ENCODE measurements around the gene PTPMT1.
"Not testable (repeated sequence)": the region's sequence is repeated elsewhere in the genome, so short reads cannot be mapped to it uniquely, and the experiment has no call there.

The PTPMT1 gene

GRCh38 chr11:47565340-47566148 lies at the start of gene PTPMT1:
Gene PTPMT1, plus strand, starts transcription at chr11:47565599. Its CDS starts 24 bp downstream, at chr11:47565623.
- FAIRE-seq = no peak

DNA sequence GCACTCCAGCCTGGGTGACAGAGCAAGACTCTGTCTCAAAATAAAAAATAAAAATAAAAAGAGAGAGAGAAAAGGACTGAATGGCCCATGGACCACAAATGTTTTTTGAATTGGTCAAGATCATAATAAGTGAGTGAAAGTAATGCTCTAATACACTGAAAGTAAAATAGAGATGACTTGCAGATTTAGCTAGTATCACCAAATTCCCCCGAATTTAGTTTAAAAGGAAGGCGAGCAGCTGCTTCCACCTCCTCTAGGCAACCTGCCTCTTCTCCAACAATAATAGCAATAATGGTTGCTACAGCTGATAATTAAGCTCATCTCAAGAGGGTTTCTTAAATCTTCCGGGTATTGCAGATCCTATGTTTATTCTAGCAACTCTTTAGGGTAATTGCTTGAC lies 49.2 kb upstream of the PTPMT1 start:
- FAIRE-seq = no peak

DNA sequence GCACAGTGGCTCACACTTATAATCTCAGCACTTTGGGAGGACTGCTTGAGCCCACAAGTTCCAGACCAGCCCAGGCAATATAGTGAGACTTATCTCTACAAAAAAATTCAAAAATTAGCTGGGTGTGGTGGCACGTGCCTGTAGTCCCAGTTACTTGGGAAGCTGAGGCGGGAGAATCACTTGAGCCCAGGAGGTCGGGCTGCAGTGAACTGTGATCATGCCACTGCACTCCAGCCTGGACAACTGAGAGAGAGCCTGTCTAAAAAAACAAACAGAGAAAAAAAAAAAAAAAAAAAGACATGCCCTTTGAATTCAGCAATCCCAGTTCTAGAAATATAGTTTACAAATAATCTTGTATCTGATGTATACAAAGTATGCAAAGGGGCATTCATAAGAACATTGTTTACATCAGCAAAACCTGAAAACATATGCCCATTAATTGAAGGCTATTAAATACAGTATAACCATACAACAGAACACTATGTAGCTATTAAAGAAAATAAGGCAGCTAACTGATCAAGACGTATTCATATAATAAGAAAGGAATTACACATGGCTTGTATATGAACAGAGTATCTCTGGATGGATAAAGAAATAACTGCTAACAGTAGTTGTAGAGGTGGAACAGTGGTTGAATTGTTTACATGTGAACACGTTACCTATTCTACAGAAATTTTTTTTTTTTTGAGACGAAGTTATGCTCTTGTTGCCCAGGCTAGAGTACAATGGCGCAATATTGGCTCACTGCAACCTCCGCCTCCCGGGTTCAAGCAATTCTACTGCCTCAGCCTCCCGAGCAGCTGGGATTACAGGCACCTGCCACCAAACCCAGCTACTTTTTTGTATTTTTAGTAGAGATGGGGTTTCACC lies 48.2 kb upstream of the PTPMT1 start:
- FAIRE-seq = no peak

GRCh38 chr11:47518212-47518964 lies 47.0 kb upstream of the PTPMT1 start:
- no peak for FAIRE-seq

DNA sequence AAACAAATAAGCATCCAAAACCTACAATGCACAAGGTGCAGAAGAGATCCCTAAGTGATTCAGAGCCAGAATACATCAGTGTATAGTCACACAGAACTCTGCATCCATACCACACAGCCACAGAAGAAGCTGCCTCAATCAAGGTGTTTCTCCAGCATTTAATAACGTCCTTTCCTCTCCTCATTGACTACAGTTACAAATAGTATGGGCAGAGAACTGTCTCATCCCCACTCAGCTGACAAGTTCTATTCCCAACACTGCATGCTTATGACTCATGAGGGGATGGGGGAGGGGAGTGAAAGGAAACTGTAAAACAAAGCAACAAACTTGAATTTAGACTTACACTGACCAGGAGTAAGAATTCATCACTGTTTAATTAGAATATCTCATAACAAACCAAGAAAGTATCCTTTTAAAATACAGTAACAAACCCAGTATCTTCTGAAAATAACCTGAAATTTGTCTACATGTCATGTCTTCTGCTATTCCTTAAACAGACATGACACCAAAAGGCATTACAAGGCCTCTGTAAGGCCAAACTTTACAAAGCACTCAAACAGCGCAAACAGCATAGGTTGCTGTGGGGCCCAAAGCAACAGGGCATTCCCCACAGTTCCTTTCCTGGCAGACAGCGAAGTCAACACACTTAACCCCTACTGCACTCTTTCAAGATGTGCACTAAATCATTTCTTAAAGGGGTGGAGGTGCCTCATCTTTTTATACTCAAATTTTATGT lies 41.7 kb upstream of the PTPMT1 start:
- FAIRE-seq = no peak

- no peak for FAIRE-seq
Measured at GRCh38 chr11:47524291-47524874, 41.0 kb upstream of the PTPMT1 start.

GRCh38 chr11:47526032-47526431 lies 39.4 kb upstream of the PTPMT1 start:
- not testable (repeated sequence) for FAIRE-seq

DNA sequence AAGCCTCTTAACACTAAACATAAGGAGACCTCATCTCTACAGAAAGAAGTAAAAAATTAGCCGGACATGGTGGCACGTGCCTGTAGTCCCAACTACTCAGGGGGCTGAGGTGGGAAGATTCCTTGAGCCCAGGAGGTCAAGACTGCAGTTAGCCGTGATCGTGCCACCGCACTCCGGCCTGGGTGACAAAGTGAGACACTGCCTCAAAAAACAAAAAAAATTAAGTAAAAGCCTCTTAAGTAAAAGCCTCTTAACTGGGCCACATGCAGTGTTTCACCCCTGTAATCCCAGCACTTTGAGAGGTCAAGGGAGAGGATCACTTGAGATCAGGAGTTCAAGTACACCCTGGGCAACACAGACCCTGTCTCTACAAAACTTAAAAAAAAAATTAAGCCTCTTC lies 38.2 kb upstream of the PTPMT1 start:
- FAIRE-seq = no peak

- no peak for FAIRE-seq
Measured at GRCh38 chr11:47529951-47530350, 35.4 kb upstream of the PTPMT1 start.

DNA sequence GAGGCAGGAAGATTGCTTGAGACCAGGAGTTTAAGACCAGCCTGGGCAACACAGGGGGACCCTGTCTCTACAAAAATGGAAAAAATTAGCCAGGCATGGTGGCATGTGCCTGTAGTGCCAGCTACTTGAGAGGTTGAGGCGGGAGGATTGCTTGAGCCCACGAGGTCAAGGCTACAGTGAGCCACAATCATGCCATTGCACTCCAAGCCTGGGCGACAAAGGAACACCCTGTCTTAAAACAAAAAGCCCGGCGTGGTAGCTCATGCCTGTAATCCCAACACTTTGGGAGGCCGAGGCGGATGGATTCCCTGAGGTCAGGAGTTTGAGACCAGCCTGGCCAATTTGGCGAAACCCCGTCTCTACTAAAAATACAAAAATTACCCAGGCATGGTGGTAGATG lies 34.7 kb upstream of the PTPMT1 start:
- FAIRE-seq = not testable (repeated sequence)

DNA sequence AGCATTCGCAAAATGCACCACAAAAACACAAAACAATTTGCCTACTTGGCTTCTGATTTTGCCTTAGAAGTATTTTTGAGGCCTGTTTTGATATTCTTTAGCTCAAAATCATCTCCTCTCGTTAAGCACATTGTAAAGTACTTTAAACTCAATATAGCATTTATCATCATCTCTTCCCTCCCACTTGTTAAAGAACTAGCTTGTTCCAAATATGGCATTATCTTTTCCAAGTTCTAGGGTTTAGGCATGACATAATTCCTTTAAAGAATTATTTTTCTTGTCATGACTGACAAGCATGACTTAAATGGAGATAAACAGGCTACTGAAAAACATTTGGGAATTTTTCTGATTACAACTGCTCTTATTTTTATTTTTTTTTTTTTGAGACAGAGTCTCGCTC lies 33.7 kb upstream of the PTPMT1 start:
- no peak for FAIRE-seq

GRCh38 chr11:47532597-47533213 lies 32.7 kb upstream of the PTPMT1 start:
- FAIRE-seq = no peak

- no peak for FAIRE-seq
Measured at GRCh38 chr11:47533690-47534151, 31.7 kb upstream of the PTPMT1 start.

GRCh38 chr11:47534704-47535251 lies 30.6 kb upstream of the PTPMT1 start:
- FAIRE-seq = no peak

- no peak for FAIRE-seq
Measured at GRCh38 chr11:47536915-47537314, 28.5 kb upstream of the PTPMT1 start.

- FAIRE-seq = no peak
Measured at GRCh38 chr11:47538741-47539565, 26.4 kb upstream of the PTPMT1 start.

GRCh38 chr11:47539681-47540039 lies 25.7 kb upstream of the PTPMT1 start:
- FAIRE-seq = no peak

- FAIRE-seq = no peak
Measured at GRCh38 chr11:47541070-47541469, 24.3 kb upstream of the PTPMT1 start.

DNA sequence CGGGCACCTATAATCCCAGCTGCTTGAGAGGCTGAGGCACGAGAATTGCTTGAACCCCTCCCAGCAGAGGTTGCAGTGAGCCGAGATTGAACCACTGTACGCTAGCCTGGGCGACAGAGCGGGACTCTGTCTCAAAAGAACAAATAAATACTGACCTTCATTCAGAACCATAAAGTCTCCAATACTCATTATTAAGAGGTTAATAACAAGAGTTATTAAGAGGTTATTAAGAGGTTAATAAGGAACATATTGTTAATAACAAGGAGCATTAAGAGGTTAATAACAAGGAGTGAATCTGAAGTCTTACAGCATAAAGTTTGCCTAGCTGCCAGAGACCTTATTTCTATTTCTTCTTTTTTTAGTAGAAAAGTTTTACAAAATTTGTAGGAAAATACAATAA lies 20.1 kb upstream of the PTPMT1 start:
- FAIRE-seq = no peak

DNA sequence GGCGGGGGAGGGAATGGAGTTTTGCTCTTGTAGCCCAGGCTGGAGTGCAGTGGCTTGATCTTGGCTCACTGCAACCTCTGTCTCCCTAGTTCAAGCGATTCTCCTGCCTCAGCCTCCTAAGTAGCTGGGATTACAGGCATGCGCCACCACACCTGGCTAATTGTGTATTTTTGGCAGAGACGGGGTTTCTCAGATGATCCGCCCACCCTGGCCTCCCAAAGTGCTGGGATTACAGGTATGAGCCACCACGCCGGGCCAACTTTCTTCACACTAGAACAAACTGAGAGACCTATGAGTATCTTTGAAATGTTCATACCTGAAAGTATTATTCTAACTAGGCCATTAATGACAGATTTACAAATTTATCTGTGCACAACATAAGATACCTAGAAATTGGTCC lies 19.1 kb upstream of the PTPMT1 start:
- FAIRE-seq = not testable (repeated sequence)

All from A204.1 (cell line).